Lower leg skin (tissue), 3 donors: ENCODE data around the gene PDGFD.

Experiments
- CTCF ChIP-seq, 3 donors: fragments of 450-650 bp; IDR thresholded peaks; one replicate each; pipeline ENCODE4 v1.5.1; 2016; ENCODE audit warnings: antibody characterized with exemption in 3 of 3, mild to moderate bottlenecking in 3 of 3, moderate library complexity in 2 of 3
- POLR2A ChIP-seq, 2 donors: fragments of 450-650 bp; IDR thresholded peaks; one replicate each; pipeline ENCODE4 v1.6.1; 2016 to 2017; ENCODE audit warnings: antibody characterized with exemption in 2 of 2, mild to moderate bottlenecking in 1 of 2, moderate library complexity in 1 of 2

GRCh38 chr11:104057908-104058307, 106.0 kb downstream of the PDGFD start:
- TF ChIP-seq POLR2A (IDR thresholded peaks at IDR 0.05) = no peak
- no peak for TF ChIP-seq CTCF (IDR thresholded peaks at IDR 0.05)
